ENCODE results near the gene CST9L.

Gene CST9L

DNA sequence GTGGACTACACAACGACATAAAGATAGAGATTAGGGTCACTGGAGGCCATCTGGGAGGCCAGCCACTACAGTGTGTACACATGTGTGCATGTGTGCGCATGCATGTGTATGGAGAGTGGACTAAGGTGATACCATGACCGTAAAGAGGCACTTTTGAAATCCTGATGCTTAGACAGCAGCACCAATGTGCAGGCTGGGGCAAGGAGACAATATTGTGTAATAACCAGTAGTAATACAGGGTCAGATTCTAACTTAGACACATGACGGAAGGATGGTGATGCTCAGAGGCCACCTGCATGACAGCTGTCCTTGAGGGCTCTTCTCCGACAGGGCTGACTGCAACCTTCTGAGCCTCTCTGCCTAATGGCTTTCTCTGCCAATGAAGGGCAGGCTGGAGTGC lies 25.5 kb downstream of the CST9L start:
- no peak for DNase-seq

DNA sequence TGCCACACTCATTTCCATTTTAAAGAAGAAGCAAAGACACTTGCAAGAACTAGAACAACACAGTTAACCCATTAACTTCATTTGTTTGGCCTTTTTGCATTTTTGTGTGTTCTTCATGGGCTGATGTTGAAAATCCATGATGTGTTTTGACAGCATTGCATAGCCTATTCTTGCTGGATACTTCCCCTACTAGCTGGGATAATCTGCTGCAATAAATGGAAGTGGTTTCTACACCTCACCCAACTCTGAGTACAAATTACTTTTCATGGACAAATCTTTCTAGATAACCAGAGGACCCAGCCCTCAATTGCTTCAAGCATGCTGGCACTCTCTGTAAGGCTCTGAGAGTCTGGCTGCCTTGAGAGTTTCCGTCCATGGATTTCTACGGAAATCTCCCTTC lies 26.5 kb downstream of the CST9L start:
- DNase-seq: no peak

DNA sequence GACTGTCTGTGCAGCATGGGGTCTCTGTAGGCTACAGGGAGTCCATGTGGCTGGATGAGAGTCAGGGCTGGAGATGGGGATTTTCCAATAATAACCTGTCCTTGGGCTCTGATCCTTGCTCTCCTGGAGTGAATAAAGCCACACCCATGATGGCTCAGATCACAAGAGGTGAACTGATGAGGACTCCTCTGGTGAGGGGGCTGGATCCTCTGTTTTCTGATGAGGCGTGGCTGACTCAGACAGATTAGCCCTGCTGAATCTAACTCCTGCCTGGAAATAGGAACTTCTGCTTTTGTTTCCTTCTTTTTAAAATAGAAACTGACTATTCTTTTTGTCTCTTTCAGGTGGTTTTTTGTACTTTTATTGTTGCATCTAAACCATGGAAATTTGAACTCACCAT lies 27.0 kb downstream of the CST9L start:
- DNase-seq: no peak

DNA sequence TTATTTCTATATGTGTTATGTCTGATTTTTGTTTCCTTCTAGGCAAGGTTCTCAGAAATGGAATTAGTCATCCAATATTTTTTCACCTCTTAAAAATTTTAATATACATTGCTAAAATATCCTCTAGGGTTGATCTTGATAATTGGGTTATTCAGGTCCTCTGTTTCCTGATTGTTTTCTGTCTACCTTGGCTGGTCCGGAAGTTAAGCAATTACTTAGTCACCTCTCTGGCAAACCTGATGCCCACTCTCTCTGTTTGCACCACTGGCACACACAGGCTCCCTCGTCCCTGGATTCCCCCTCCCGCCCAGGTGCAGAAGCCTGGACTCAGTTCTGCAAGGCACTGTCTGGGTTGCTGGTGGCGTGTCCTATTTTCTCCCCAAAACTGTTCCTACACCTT lies 27.7 kb downstream of the CST9L start:
- DNase-seq: no peak

- no peak for DNase-seq
Measured at GRCh38 chr20:23537030-23537429, 31.3 kb downstream of the CST9L start.

- no peak for DNase-seq
Measured at GRCh38 chr20:23536328-23536974, 31.8 kb downstream of the CST9L start.

- DNase-seq: no peak
Measured at GRCh38 chr20:23534801-23535593, 33.3 kb downstream of the CST9L start.

- DNase-seq: no peak
Measured at GRCh38 chr20:23533161-23533560, 35.1 kb downstream of the CST9L start.

DNA sequence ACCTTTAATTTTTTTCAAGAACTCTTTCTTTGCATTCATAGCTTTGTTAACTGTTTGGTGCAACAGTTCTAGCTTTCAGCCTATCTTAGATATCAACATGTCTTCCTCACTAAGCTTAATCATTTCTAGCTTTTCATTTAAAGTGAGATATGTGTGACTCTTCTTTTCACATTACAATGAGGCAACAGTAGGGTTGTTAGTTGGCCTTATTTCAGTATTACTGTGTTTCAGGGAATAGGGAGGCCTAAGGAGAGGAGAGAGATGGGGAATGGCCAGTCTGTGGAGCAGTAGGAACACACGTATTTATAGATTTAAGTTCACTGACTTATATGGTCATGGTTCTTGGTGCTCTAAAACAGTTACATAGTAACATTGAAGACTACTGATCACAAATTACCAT lies 35.8 kb downstream of the CST9L start:
- no peak for DNase-seq

DNA sequence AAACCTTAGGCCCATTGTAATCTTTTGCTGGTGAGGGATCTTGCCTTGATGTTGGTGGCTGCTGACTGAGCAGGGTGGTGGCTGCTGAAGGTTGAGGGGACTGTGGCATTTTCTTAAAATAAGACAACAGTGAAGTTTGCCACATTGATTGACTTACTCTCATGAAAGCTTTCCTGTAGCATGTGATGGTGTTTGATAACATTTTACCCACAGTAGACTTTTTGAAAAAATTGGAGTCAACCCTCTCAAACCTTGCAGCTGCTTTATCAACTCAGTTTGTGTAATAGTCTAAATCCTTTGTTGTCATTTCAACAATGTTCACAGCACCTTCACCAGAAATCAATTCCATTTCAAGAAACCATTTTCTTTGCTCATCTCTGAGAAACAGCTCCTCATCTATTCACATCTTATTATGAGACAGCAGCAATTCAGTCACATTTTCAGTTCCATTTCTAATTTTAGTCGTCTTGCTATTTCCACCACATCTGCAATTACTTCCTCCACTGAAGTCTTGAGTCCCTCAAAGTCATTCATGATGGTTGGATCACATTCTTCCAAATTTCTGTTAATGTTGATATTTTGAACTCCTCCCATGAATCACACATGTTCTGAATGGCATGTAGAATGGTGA lies 37.2 kb downstream of the CST9L start:
- no peak for DNase-seq

DNA sequence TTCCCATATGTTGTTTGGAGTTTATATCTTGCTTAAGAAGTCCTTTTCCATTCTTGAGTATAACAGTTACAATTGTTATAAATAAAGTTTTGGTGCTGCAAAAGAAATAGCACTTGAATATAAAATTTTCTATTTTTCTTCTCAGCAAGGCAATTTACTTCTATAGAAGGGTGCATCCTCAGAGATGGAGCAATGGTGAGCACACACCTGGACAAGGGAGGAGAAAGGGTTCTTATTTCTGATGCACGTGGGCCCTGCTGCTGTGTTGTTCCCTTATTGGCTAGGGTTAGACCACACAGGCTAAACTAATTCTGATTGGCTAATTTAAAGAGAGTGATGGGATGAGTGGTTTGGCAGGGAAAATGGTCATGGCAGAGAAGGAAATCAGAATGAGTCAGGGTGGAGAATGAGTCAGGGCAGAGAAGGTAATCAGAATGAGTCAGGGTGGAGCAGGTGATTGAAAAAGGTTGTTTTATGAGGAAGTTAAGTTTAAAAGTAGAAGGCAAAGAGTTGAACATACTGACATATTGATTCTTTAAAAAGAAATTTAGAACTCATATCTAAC lies 39.3 kb downstream of the CST9L start:
- no peak for DNase-seq

DNA sequence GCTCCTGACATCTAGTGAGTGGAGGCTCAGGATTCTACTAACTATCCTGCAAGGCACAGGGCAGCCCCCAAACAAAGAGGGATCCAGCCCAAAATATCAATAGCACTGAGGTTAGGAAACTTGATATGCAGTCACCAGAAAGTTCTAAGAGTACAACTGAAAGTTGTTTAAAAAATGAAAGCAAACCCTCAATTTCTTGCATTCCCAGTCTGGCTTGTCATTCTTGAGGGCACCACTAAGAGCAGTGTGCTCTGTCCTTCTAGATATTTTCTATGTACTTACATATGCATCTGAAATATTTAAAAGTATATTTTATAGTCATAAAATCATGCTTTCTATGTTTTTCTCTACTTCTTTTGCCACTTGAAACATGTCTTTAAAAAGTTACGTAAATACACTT lies 41.4 kb downstream of the CST9L start:
- no peak for DNase-seq

- DNase-seq: no peak
Measured at GRCh38 chr20:23524146-23524545, 44.1 kb downstream of the CST9L start.

DNA sequence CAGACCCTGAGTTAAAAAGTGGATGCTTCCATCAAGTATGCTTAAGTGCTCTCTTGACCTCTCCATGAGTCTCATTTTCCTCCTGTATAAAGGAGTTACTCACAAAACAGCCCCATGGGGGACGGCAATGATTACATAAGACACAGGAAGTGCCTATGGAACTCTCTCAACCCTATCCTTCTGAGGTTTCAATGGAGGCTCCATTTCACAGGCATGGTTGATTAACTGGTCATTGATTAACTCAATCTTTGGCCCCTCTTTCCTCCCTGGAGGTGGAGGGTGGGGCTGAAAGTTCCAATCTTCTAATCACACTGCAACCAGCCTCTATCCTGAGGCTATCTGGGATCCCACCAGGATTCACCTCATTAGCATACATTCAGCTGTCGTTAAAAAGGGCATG lies 48.1 kb downstream of the CST9L start:
- no peak for DNase-seq

- no peak for DNase-seq
Measured at GRCh38 chr20:23519556-23519955, 48.7 kb downstream of the CST9L start.

DNA sequence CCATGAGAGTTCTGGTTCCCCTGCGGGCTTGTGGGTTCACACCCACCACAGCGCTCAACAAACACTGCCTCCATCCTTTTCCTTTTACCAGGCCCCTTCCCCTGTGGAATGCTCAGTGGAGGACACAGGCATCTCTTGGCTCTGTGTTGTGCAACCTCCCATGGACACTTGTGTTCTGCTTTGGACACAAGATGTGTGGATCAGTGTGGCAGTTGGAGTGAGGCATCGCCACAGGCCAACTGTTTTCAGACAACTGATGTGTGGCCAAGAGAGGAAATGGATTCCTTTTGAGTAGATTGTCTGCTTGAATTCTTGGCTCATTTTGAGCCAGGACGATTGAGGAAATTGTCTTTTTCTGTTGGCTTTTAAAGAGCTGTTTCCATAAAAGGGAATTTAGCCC lies 50.6 kb downstream of the CST9L start:
- DNase-seq: no peak

GRCh38 chr20:23515250-23515939 lies 52.9 kb downstream of the CST9L start:
- DNase-seq: no peak

- no peak for DNase-seq
Measured at GRCh38 chr20:23514848-23515247, 53.4 kb downstream of the CST9L start.
